Measurements from ENCODE around the gene NRP1. TPM values are rescaled to one million over a fixed set of nuclear protein-coding genes. Genes with fewer than 3 reads are reported as not detected.

NRP1 gene
- total RNA-seq, 2 experiments from 2014 or later, result 1.6 to 1.7 TPM

- Mint-ChIP-seq H3K9me3 (no peaks in the 10 kb centered on the region), H3K36me3 (no peaks in the 10 kb centered on the region), H3K27ac (no peak overlapping the region), H3K4me3 (no peak overlapping the region), H3K4me1 (no peaks in the 10 kb centered on the region), H3K27me3 (peaks cover 11% of the 10 kb centered on the region)
- DNase-seq, result no peak
- POLR2A ChIA-PET, result no interaction called here
- ATAC-seq (ENCODE audit: low read depth), result no peak
Observed at GRCh38 chr10:33180921-33181320, 153.5 kb downstream of the NRP1 start.

GRCh38 chr10:33180390-33180789 lies 154.1 kb downstream of the NRP1 start:
- DNase-seq (no peak), ATAC-seq (ENCODE audit: low read depth) (no peak)
- Mint-ChIP-seq H3K36me3 (no peaks in the 10 kb centered on the region), H3K4me3 (no peak overlapping the region), H3K4me1 (no peaks in the 10 kb centered on the region), H3K9me3 (no peaks in the 10 kb centered on the region), H3K27ac (no peak overlapping the region), H3K27me3 (peaks cover 11% of the 10 kb centered on the region)
- POLR2A ChIA-PET, result no interaction called here

DNA sequence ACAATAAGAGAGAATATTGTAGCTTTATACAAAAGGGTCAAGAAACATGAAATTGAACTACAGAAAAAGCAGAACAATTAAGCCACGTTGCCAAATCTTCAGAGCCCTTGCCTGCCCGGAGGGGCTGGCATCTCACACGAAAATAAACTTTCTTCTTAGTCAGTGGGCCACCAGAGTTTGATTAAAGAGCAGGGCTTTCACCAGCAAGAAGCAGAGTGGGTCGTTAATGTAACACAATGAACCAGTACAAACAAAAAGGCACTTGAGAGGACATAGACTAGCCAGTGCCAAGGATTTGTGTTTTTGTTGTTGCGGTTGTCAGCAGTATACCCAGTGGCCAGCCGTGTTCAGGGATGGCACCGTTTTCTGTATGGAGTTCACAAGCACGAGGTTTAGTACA lies 155.4 kb downstream of the NRP1 start:
- H3K4me3 Mint-ChIP-seq, result no peak overlapping the region
- H3K36me3 Mint-ChIP-seq, result no peaks in the 10 kb centered on the region
- no peak overlapping the region for H3K27ac Mint-ChIP-seq
- no peaks in the 10 kb centered on the region for H3K4me1 Mint-ChIP-seq
- H3K9me3 Mint-ChIP-seq, result no peaks in the 10 kb centered on the region
- POLR2A ChIA-PET, result no interaction called here
- DNase-seq (no peak), ATAC-seq (ENCODE audit: low read depth) (no peak)
- peaks cover 13% of the 10 kb centered on the region for H3K27me3 Mint-ChIP-seq

DNA sequence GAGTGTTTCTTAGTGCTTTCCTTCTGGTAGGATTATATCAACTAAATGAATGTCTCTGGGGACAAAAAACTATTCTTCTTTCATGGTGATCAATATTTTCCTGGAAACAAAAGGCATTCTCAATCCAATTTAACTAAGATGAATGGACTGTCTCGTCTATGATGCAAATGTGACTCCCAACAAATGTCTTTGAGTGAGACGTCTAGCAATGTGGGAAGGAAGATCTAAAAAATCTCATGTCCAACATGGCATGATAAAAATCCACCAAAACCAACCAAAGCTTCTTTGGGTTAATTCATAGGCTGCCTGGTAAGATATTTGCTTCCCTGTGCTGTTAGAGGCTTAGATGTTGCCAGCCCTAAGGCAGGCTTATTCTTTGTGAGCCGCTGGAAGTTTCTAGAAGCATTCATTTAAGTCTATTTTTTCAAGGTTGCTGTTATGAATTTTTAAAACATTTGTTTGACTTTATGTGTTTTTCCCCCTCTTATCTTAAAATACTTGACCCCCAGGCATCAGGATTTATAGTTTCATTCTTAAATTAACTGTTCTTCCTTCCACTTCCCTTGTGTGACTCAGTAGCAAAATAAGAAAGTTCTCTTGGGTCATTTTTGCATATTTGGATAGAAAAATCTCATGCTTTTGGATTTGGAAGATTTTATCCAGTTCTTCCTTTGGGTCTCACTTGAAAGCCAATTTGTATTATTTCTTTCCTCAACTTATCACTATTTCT lies 156.3 kb downstream of the NRP1 start:
- Mint-ChIP-seq H3K4me3 (no peak overlapping the region), H3K27ac (no peak overlapping the region), H3K9me3 (no peaks in the 10 kb centered on the region), H3K4me1 (no peaks in the 10 kb centered on the region), H3K27me3 (peaks cover 14% of the 10 kb centered on the region), H3K36me3 (no peaks in the 10 kb centered on the region)
- POLR2A ChIA-PET, result no interaction called here
- no peak for DNase-seq
- ATAC-seq (ENCODE audit: low read depth), result no peak

- Mint-ChIP-seq H3K9me3 (no peaks in the 10 kb centered on the region), H3K27me3 (peaks cover 14% of the 10 kb centered on the region), H3K4me1 (no peaks in the 10 kb centered on the region), H3K36me3 (no peaks in the 10 kb centered on the region), H3K4me3 (no peak overlapping the region), H3K27ac (no peak overlapping the region)
- ATAC-seq (ENCODE audit: low read depth) (no peak), DNase-seq (no peak)
- POLR2A ChIA-PET, result no interaction called here
Observed at GRCh38 chr10:33176688-33177087, 157.8 kb downstream of the NRP1 start.

GRCh38 chr10:33174674-33175434 lies 159.6 kb downstream of the NRP1 start:
- H3K4me1 Mint-ChIP-seq, result no peaks in the 10 kb centered on the region
- H3K27me3 Mint-ChIP-seq, result peaks cover 19% of the 10 kb centered on the region
- H3K27ac Mint-ChIP-seq, result no peak overlapping the region
- ATAC-seq (ENCODE audit: low read depth) (no peak), DNase-seq (no peak)
- H3K9me3 Mint-ChIP-seq, result no peaks in the 10 kb centered on the region
- POLR2A ChIA-PET, result no interaction called here
- no peaks in the 10 kb centered on the region for H3K36me3 Mint-ChIP-seq
- no peak overlapping the region for H3K4me3 Mint-ChIP-seq

DNA sequence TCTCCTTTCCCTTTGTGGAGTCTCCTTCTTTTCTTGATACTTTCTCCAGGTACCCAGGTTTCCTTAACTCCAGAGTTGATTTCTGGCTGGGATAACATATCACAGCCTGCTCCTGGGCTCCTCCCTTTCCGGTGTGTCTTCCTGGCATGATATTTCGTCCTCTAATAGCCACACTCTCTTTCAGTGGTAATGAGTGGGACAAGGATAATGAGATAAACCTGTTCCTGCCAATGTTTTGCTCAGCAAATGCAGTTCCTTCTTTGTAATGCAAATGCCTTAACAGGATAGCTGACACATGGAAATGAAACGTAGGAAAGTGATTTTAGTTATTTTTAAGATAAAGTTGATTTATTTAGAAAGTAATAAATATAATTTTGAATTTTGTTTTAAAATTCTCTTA lies 168.6 kb downstream of the NRP1 start:
- peaks cover 8% of the 10 kb centered on the region for H3K27me3 Mint-ChIP-seq
- H3K4me1 Mint-ChIP-seq, result peaks cover 3% of the 10 kb centered on the region
- POLR2A ChIA-PET, result no interaction called here
- no peak overlapping the region for H3K27ac Mint-ChIP-seq
- H3K36me3 Mint-ChIP-seq, result no peaks in the 10 kb centered on the region
- no peak overlapping the region for H3K4me3 Mint-ChIP-seq
- ATAC-seq (ENCODE audit: low read depth), result no peak
- DNase-seq, result no peak
- no peaks in the 10 kb centered on the region for H3K9me3 Mint-ChIP-seq

- Mint-ChIP-seq H3K36me3 (no peaks in the 10 kb centered on the region), H3K27ac (no peak overlapping the region), H3K27me3 (peaks cover 6% of the 10 kb centered on the region), H3K4me3 (no peak overlapping the region), H3K4me1 (peaks cover 3% of the 10 kb centered on the region), H3K9me3 (no peaks in the 10 kb centered on the region)
- POLR2A ChIA-PET, result no interaction called here
- DNase-seq (no peak), ATAC-seq (ENCODE audit: low read depth) (no peak)
Observed at GRCh38 chr10:33164060-33164709, 170.3 kb downstream of the NRP1 start.

GRCh38 chr10:33162248-33162575 lies 172.3 kb downstream of the NRP1 start:
- Mint-ChIP-seq H3K4me1 (peaks cover 3% of the 10 kb centered on the region), H3K9me3 (no peaks in the 10 kb centered on the region), H3K36me3 (no peaks in the 10 kb centered on the region), H3K4me3 (no peak overlapping the region), H3K27me3 (peaks cover 2% of the 10 kb centered on the region), H3K27ac (no peak overlapping the region)
- DNase-seq (no peak), ATAC-seq (ENCODE audit: low read depth) (no peak)
- POLR2A ChIA-PET, result no interaction called here

DNA sequence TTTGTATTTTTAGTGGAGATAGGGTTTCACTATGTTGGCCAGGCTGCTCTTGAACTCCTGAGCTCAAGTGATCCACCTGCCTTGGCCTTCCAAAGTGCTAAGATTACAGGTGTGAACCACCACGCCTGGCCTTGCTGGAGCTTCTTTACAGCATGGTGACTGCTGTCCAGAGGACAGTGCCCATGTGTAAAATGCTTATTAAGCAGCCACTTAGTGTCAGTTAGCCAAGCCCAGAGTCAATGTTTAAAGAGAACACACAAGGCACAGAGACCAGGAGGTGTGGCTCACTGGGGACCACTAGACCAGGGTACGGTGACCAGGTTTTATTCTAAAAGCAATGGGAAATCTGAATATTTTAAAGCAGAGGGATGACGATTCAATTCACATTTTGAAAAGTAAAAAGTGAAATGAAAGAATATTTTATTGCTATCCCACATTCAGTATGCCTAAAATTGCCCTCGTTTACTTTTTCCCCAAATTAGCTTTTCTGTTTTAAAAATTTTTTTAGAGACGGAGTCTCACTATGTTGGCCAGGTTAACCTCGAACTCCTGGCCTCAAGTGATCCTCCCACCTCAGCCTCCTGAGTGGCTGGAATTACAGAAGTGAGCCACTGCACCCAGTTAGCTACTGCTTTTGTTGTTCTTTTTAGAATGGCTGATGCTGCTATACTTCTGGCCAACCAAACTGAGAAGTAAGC lies 172.8 kb downstream of the NRP1 start:
- H3K27ac Mint-ChIP-seq, result no peak overlapping the region
- peaks cover 3% of the 10 kb centered on the region for H3K4me1 Mint-ChIP-seq
- peaks cover 2% of the 10 kb centered on the region for H3K27me3 Mint-ChIP-seq
- no peak for DNase-seq
- ATAC-seq (ENCODE audit: low read depth), result no peak
- POLR2A ChIA-PET, result no interaction called here
- no peak overlapping the region for H3K4me3 Mint-ChIP-seq
- H3K9me3 Mint-ChIP-seq, result no peaks in the 10 kb centered on the region
- no peaks in the 10 kb centered on the region for H3K36me3 Mint-ChIP-seq

- Mint-ChIP-seq H3K27ac (no peak overlapping the region), H3K9me3 (no peaks in the 10 kb centered on the region), H3K4me1 (peaks cover 5% of the 10 kb centered on the region), H3K4me3 (no peak overlapping the region), H3K36me3 (no peaks in the 10 kb centered on the region), H3K27me3 (no peaks in the 10 kb centered on the region)
- DNase-seq (no peak), ATAC-seq (ENCODE audit: low read depth) (no peak)
- POLR2A ChIA-PET, result no interaction called here
Observed at GRCh38 chr10:33160151-33160550, 174.3 kb downstream of the NRP1 start.

DNA sequence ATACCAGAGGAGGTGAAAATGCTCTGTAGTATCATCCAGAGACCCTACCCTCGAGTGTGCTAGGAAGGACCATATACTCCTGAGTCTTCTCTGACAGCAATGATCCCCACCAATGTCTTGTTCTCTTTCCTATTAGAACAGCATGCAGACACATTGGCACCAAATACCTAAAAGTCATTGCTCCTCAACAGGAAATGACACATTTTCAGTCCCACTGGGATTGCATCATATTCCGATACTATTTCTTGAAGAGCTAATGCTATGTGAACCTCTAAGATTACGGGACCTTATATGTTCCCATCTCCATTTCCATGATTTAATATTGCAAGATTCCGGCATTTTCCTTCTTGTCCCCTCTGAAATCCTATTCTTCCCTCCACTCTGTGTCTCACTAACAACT lies 177.4 kb downstream of the NRP1 start:
- ATAC-seq (ENCODE audit: low read depth), result no peak
- no peaks in the 10 kb centered on the region for H3K27me3 Mint-ChIP-seq
- H3K27ac Mint-ChIP-seq, result no peak overlapping the region
- no peaks in the 10 kb centered on the region for H3K36me3 Mint-ChIP-seq
- POLR2A ChIA-PET, result no interaction called here
- DNase-seq, result no peak
- no peak overlapping the region for H3K4me3 Mint-ChIP-seq
- no peaks in the 10 kb centered on the region for H3K9me3 Mint-ChIP-seq
- peaks cover 3% of the 10 kb centered on the region for H3K4me1 Mint-ChIP-seq

GRCh38 chr10:33155720-33156638 lies 178.5 kb downstream of the NRP1 start:
- H3K27ac Mint-ChIP-seq, result no peak overlapping the region
- POLR2A ChIA-PET, result no interaction called here
- ATAC-seq (ENCODE audit: low read depth), result peak; percentile 83
- H3K9me3 Mint-ChIP-seq, result no peaks in the 10 kb centered on the region
- H3K4me3 Mint-ChIP-seq, result no peak overlapping the region
- DNase-seq, result no peak
- H3K27me3 Mint-ChIP-seq, result no peaks in the 10 kb centered on the region
- H3K36me3 Mint-ChIP-seq, result no peaks in the 10 kb centered on the region
- H3K4me1 Mint-ChIP-seq, result peaks cover 3% of the 10 kb centered on the region

Measured in activated naive CD8-positive, alpha-beta T cell treated with anti-CD3 and anti-CD28 coated beads, Interleukin-2, amount 10 ng/mL, durations not matched to agents 7 days and 5 days (primary cell).